ENCODE measurements around the gene B4GALNT2. TPM values are rescaled to one million over a fixed set of nuclear protein-coding genes. Genes with fewer than 3 reads are reported as not detected.

B4GALNT2 gene
- total and polyA plus RNA-seq, 2 of the 8 experiments (the other 6 are each of a cell fraction or from before 2014, with no cell fraction given) = not detected

DNA sequence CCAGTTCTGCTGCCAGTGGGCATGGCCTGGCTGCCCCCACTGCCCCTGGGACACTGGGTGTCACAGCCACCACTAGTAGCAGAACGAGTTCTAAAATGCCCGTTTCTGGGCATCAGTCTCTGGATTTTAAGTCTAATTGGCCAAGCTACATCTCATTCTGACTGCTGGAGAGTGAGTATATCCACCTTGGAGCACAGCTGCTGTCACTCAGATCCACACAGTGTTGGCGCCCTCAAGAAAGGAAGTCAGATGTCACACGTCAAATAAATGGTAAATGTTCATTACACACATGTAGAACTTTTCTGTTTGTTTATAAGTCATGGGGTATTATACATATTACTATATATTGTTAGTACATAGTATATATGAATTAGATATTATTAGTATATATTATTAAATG is 58.4 kb downstream of the B4GALNT2 start (continued):
- no peak for TF ChIP-seq SUZ12 (IDR thresholded peaks at IDR 0.05; ENCODE audit: low read length)
- TF ChIP-seq CEBPB (IDR thresholded peaks at IDR 0.05; ENCODE audit: low read depth, low read length) = no peak
- TF ChIP-seq, protein P1, sequence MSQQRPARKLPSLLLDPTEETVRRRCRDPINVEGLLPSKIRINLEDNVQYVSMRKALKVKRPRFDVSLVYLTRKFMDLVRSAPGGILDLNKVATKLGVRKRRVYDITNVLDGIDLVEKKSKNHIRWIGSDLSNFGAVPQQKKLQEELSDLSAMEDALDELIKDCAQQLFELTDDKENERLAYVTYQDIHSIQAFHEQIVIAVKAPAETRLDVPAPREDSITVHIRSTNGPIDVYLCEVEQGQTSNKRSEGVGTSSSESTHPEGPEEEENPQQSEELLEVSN (IDR thresholded peaks at IDR 0.05) = no peak
